ENCODE results near the gene COG8. TPM values are rescaled to one million over a fixed set of nuclear protein-coding genes. Genes with fewer than 3 reads are reported as not detected.

Gene COG8
- polyA plus RNA-seq, 2 donors, result 12.9 to 13.5 TPM

DNA sequence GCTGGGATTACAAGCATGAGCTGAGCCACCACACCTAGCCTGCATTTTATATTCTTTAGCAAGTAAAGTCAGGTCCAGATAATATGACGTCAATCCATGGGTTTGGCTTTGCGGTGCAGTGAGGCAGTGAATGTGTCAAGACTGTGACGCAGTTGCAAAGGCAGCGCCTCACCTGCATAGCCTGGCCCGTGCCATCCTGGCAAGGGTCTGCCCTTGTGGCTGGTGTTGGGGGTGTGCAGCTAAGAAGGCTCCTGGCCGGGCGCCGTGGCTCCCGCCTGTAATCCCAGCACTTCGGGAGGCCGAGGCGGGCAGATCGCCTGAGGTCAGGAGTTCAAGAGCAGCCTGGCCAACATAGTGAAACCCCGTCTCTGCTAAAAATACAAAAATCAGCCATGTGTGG, 15.9 kb downstream of the COG8 start:
- peaks cover 20 to 58% of the 10 kb centered on the region in 2 donors for H3K36me3 ChIP-seq (ENCODE audit: control insufficient read depth in 2 of 2, insufficient read depth in 2 of 2, low read length in 1 of 2)
- H3K27me3 ChIP-seq (ENCODE audit: control insufficient read depth in 1 of 2, insufficient read depth in 2 of 2, low read length in 2 of 2), result no peaks in the 10 kb centered on the region
- H3K4me3 ChIP-seq (ENCODE audit: low read depth in 1 of 2, low read length in 2 of 2), result no peak overlapping the region
- no peak overlapping the region for H3K27ac ChIP-seq (ENCODE audit: low read depth in 2 of 2, low read length in 1 of 2)
- no peaks in the 10 kb centered on the region for H3K9me3 ChIP-seq (ENCODE audit: control insufficient read depth in 2 of 2, insufficient read depth in 1 of 2, low read depth in 1 of 2, low read length in 1 of 2)
- H3K4me1 ChIP-seq (ENCODE audit: control insufficient read depth in 2 of 2, insufficient read depth in 2 of 2, low read length in 1 of 2), result peaks cover 4 to 7% of the 10 kb centered on the region in 2 donors
- WGBS, 2 donors, result 87 to 93% methylated on average over 14 of the region's 14 CpGs

DNA sequence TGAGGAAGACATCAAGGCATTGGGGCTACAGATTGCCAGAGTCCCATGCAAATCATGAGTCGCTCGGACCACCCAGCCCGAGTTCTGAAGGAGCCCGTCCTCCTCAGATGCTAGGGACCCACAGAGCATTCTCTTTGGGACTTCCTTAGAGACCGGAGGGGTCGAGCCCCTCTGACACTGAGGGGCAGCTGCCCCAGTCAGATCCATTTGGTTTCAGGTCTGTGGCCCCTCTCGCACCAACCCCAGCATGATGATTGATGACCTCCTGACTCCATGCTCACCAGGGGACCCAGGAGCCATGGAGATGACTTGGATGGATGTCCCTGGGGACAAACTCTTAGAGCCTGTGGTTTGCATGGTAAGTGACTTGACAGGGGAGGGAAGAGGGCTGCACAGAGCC, 17.0 kb downstream of the COG8 start:
- Histone ChIP-seq H3K4me3 (ENCODE audit: low read depth in 1 of 2, low read length in 2 of 2) (no peak overlapping the region), H3K4me1 (ENCODE audit: control insufficient read depth in 2 of 2, insufficient read depth in 2 of 2, low read length in 1 of 2) (peaks cover 2 to 5% of the 10 kb centered on the region in 2 donors), H3K9me3 (ENCODE audit: control insufficient read depth in 2 of 2, insufficient read depth in 1 of 2, low read depth in 1 of 2, low read length in 1 of 2) (no peaks in the 10 kb centered on the region), H3K27me3 (ENCODE audit: control insufficient read depth in 1 of 2, insufficient read depth in 2 of 2, low read length in 2 of 2) (no peaks in the 10 kb centered on the region), H3K27ac (ENCODE audit: low read depth in 2 of 2, low read length in 1 of 2) (no peak overlapping the region), H3K36me3 (ENCODE audit: control insufficient read depth in 2 of 2, insufficient read depth in 2 of 2, low read length in 1 of 2) (peaks cover 20 to 63% of the 10 kb centered on the region in 2 donors)
- whole genome bisulfite sequencing, 2 donors, result 88 to 92% methylated on average over 7 of the region's 7 CpGs

DNA sequence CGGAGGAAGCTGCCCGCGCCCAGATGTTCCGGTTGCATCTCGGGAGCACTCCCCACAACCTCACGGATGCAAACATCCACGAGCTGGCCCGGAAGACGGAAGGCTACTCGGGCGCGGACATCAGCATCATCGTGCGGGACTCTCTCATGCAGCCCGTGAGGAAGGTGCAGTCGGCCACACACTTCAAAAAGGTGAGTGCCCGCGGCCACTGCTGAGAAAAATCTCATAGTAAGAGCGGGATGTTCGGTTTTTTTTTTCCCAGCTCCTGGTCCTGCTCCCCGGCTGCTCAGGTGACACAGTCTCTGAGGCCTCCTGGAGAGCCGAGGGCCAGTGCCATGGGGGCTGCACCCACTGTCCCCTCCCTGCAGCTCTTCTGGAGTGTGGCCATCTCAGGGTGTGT, 18.3 kb downstream of the COG8 start:
- WGBS, 2 donors, result 91% methylated on average over 22 of the region's 22 CpGs
- Histone ChIP-seq H3K4me3 (ENCODE audit: low read depth in 1 of 2, low read length in 2 of 2) (no peak overlapping the region), H3K36me3 (ENCODE audit: control insufficient read depth in 2 of 2, insufficient read depth in 2 of 2, low read length in 1 of 2) (peaks cover 29 to 71% of the 10 kb centered on the region in 2 donors), H3K9me3 (ENCODE audit: control insufficient read depth in 2 of 2, insufficient read depth in 1 of 2, low read depth in 1 of 2, low read length in 1 of 2) (no peaks in the 10 kb centered on the region), H3K27ac (ENCODE audit: low read depth in 2 of 2, low read length in 1 of 2) (no peak overlapping the region), H3K27me3 (ENCODE audit: control insufficient read depth in 1 of 2, insufficient read depth in 2 of 2, low read length in 2 of 2) (no peaks in the 10 kb centered on the region), H3K4me1 (ENCODE audit: control insufficient read depth in 2 of 2, insufficient read depth in 2 of 2, low read length in 1 of 2) (peaks cover under 1 to 5% of the 10 kb centered on the region in 2 donors)

DNA sequence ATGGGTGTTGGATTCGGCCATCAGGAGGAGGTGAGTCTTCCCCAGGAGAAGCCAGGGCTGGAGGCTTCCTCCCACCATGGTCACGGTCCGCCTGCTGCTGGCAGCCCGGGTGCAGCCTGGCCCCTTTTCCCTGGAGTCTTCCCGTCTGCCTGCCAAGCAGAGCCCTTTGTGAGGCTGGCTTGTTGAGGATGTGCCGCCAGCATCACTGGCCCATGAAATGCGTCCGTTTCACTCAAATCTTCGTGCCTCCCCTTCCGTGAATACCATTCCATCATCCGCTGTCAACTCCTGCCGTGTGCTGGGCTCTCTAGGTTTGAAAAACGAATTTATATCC, 18.7 kb downstream of the COG8 start:
- Histone ChIP-seq H3K27me3 (ENCODE audit: control insufficient read depth in 1 of 2, insufficient read depth in 2 of 2, low read length in 2 of 2) (no peaks in the 10 kb centered on the region), H3K36me3 (ENCODE audit: control insufficient read depth in 2 of 2, insufficient read depth in 2 of 2, low read length in 1 of 2) (peaks cover 33 to 72% of the 10 kb centered on the region in 2 donors), H3K27ac (ENCODE audit: low read depth in 2 of 2, low read length in 1 of 2) (no peak overlapping the region), H3K4me1 (ENCODE audit: control insufficient read depth in 2 of 2, insufficient read depth in 2 of 2, low read length in 1 of 2) (peaks cover 0 to 3% of the 10 kb centered on the region in 2 donors), H3K9me3 (ENCODE audit: control insufficient read depth in 2 of 2, insufficient read depth in 1 of 2, low read depth in 1 of 2, low read length in 1 of 2) (no peaks in the 10 kb centered on the region), H3K4me3 (ENCODE audit: low read depth in 1 of 2, low read length in 2 of 2) (no peak overlapping the region)
- 73 to 81% methylated on average over 13 of the region's 13 CpGs for WGBS, 2 donors

DNA sequence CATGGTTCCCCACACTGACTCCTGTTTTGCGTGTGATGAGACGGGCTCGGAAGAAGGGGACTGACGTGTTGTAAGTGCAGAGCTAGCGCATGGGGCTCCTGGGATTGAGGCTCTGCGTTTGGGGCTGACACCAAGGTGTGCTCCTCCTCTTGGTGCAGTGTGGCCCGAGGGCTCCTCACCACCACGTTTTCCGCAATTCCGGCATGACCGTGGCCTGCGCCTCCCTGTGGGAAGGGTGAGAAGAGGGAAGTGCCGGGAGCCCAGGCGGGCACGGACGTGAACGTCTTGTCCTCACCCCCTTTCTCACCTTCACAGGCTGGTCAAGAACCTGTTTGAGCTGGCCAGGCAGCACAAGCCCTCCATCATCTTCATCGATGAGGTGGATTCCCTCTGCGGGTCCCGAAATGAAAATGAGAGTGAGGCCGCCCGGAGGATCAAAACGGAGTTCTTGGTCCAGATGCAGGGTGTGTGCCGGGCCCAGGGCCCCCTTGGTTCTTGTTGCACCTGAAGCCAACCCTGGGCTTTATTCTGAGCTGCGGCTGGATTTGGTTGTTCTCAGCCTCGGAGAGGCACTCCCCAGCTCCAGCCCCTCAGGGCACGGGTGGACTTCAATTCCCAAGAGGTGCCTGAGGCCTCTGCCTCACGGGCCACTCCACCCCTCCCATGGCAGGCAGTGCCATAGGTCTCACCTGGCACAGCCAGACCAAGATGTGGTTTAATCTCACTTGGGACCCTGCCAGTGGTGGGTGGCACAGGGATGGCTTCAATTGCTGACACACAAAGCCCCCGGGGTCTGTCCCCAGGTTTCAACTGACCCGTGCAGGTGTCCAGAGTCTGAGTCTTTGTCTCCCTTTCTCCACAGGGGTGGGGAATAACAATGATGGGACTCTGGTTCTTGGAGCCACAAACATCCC, 19.3 kb downstream of the COG8 start:
- peaks cover 0 to 3% of the 10 kb centered on the region in 2 donors for H3K4me1 ChIP-seq (ENCODE audit: control insufficient read depth in 2 of 2, insufficient read depth in 2 of 2, low read length in 1 of 2)
- H3K27me3 ChIP-seq (ENCODE audit: control insufficient read depth in 1 of 2, insufficient read depth in 2 of 2, low read length in 2 of 2), result no peaks in the 10 kb centered on the region
- no peak overlapping the region for H3K27ac ChIP-seq (ENCODE audit: low read depth in 2 of 2, low read length in 1 of 2)
- peaks cover 33 to 74% of the 10 kb centered on the region in 2 donors for H3K36me3 ChIP-seq (ENCODE audit: control insufficient read depth in 2 of 2, insufficient read depth in 2 of 2, low read length in 1 of 2)
- H3K9me3 ChIP-seq (ENCODE audit: control insufficient read depth in 2 of 2, insufficient read depth in 1 of 2, low read depth in 1 of 2, low read length in 1 of 2), result no peaks in the 10 kb centered on the region
- WGBS, 2 donors, result 88 to 90% methylated on average over 30 of the region's 30 CpGs
- no peak overlapping the region for H3K4me3 ChIP-seq (ENCODE audit: low read depth in 1 of 2, low read length in 2 of 2)

DNA sequence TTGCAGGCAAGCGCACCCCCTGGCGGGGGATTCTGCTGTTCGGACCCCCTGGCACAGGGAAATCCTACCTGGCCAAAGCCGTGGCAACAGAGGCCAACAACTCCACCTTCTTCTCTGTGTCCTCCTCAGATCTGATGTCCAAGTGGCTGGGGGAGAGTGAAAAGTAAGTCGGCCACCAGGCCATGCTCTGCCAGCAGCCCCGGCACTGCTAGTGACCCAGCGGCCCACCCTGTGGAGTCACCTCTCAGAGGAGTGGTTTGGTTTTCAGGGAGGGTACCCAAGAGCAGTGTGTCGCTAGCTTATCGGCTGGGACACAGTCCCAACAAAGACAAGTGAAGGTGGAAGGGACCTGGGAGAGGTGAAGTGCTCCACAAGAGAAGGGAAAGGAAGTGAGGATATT, 20.0 kb downstream of the COG8 start:
- H3K36me3 ChIP-seq (ENCODE audit: control insufficient read depth in 2 of 2, insufficient read depth in 2 of 2, low read length in 1 of 2), result peaks cover 33 to 73% of the 10 kb centered on the region in 2 donors

DNA sequence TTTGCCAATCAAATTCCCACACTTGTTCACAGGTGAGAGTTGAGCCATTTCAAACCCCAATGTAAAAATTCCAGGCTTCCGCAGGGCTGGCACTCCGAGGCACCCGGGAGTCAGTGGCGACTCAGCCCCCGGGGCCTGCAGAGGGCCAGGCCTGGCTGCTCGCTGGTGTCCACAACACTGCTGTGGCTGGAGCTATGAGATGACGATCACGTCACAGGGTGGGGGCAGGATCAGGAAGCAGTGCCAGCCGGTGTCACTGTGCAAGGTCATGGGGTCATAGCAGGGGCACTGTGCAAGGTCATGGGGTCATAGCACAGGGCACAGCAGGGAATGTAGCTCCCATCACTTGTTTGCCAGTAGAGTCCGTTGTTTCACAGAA, 20.5 kb downstream of the COG8 start:
- Histone ChIP-seq H3K4me3 (ENCODE audit: low read depth in 1 of 2, low read length in 2 of 2) (no peak overlapping the region), H3K27ac (ENCODE audit: low read depth in 2 of 2, low read length in 1 of 2) (no peak overlapping the region), H3K4me1 (ENCODE audit: control insufficient read depth in 2 of 2, insufficient read depth in 2 of 2, low read length in 1 of 2) (no peaks in the 10 kb centered on the region), H3K27me3 (ENCODE audit: control insufficient read depth in 1 of 2, insufficient read depth in 2 of 2, low read length in 2 of 2) (no peaks in the 10 kb centered on the region), H3K9me3 (ENCODE audit: control insufficient read depth in 2 of 2, insufficient read depth in 1 of 2, low read depth in 1 of 2, low read length in 1 of 2) (no peaks in the 10 kb centered on the region), H3K36me3 (ENCODE audit: control insufficient read depth in 2 of 2, insufficient read depth in 2 of 2, low read length in 1 of 2) (peaks cover 31 to 72% of the 10 kb centered on the region in 2 donors)
- WGBS, 2 donors, result 74 to 82% methylated on average over 10 of the region's 10 CpGs

More for the DNA sequence above, 20.0 kb downstream of the COG8 start:
- Histone ChIP-seq H3K4me1 (ENCODE audit: control insufficient read depth in 2 of 2, insufficient read depth in 2 of 2, low read length in 1 of 2) (no peaks in the 10 kb centered on the region), H3K27ac (ENCODE audit: low read depth in 2 of 2, low read length in 1 of 2) (no peak overlapping the region), H3K9me3 (ENCODE audit: control insufficient read depth in 2 of 2, insufficient read depth in 1 of 2, low read depth in 1 of 2, low read length in 1 of 2) (no peaks in the 10 kb centered on the region), H3K27me3 (ENCODE audit: control insufficient read depth in 1 of 2, insufficient read depth in 2 of 2, low read length in 2 of 2) (no peaks in the 10 kb centered on the region), H3K4me3 (ENCODE audit: low read depth in 1 of 2, low read length in 2 of 2) (no peak overlapping the region)
- WGBS, 2 donors, result 88 to 91% methylated on average over 9 of the region's 9 CpGs

DNA sequence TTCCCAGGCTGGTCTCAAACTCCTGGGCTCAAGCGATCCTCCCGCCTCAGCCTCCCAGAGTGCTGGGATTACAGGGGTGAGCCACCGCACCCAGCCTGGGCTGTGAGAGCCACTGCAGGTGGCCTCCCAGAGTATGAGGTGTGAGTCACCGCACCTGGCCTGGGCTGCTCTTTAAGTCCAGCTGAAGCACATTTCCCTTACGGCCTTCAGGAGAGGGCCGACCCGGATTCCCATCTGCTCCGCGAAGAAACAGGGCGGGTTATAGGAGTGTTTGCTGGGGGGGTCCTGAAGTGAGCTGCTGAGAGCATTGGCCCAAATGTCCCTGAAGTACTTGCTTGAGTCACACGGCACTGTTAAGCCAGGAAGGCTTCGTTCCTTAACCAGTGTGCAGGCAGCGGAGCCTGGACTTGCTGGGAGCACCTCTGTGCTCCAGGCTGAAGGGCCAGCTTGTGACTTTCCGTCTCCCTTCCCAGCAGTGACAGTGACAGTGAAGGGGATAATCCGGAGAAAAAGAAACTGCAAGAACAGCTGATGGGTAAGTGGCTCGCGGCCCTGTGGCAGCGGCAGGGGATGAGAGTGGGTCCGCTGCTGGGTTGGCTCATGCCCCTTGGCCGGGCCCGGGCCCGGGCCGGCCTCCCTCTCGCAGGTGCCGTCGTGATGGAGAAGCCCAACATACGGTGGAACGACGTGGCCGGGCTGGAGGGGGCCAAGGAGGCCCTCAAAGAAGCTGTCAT, 21.0 kb downstream of the COG8 start:
- 92 to 93% methylated on average over 30 of the region's 30 CpGs for WGBS, 2 donors
- H3K9me3 ChIP-seq (ENCODE audit: control insufficient read depth in 2 of 2, insufficient read depth in 1 of 2, low read depth in 1 of 2, low read length in 1 of 2), result no peaks in the 10 kb centered on the region
- H3K4me3 ChIP-seq (ENCODE audit: low read depth in 1 of 2, low read length in 2 of 2), result no peak overlapping the region
- peaks cover 31 to 70% of the 10 kb centered on the region in 2 donors for H3K36me3 ChIP-seq (ENCODE audit: control insufficient read depth in 2 of 2, insufficient read depth in 2 of 2, low read length in 1 of 2)
- no peaks in the 10 kb centered on the region for H3K4me1 ChIP-seq (ENCODE audit: control insufficient read depth in 2 of 2, insufficient read depth in 2 of 2, low read length in 1 of 2)
- no peaks in the 10 kb centered on the region for H3K27me3 ChIP-seq (ENCODE audit: control insufficient read depth in 1 of 2, insufficient read depth in 2 of 2, low read length in 2 of 2)
- H3K27ac ChIP-seq (ENCODE audit: low read depth in 2 of 2, low read length in 1 of 2), result no peak overlapping the region

DNA sequence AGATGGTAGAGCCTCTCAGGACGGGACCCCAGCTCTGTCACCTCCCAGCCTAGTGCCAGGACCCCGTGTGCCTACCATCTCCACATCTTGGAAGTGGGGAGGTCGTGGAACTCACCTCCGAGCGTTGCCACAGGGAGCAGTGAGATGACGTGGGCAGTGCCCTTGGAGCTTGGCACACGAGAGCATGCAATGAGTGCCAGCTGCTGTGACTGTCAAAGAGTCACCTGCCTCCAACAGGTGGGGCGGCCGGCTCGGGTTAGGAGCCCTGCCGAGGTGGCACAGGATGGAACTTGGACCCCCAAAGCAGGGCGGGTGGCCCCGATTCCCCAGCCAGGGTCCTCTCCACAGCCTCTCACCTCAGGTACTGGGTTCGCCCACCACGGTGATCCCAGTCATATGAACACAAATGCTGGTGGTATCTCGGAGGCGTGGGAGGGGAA, 22.7 kb downstream of the COG8 start:
- Histone ChIP-seq H3K27ac (ENCODE audit: low read depth in 2 of 2, low read length in 1 of 2) (no peak overlapping the region), H3K4me3 (ENCODE audit: low read depth in 1 of 2, low read length in 2 of 2) (no peak overlapping the region), H3K36me3 (ENCODE audit: control insufficient read depth in 2 of 2, insufficient read depth in 2 of 2, low read length in 1 of 2) (peaks cover 31 to 57% of the 10 kb centered on the region in 2 donors), H3K9me3 (ENCODE audit: control insufficient read depth in 2 of 2, insufficient read depth in 1 of 2, low read depth in 1 of 2, low read length in 1 of 2) (no peaks in the 10 kb centered on the region), H3K27me3 (ENCODE audit: control insufficient read depth in 1 of 2, insufficient read depth in 2 of 2, low read length in 2 of 2) (no peaks in the 10 kb centered on the region), H3K4me1 (ENCODE audit: control insufficient read depth in 2 of 2, insufficient read depth in 2 of 2, low read length in 1 of 2) (no peaks in the 10 kb centered on the region)
- 90 to 91% methylated on average over 17 of the region's 17 CpGs for WGBS, 2 donors
